Fibroblast of peridontal ligament (primary cell): ENCODE results near the gene C11orf54.
"Not testable (repeated sequence)": the region's sequence is repeated elsewhere in the genome, so short reads cannot be mapped to it uniquely, and the experiment has no call there.

Source experiments
- DNase-seq: peaks from one replicate; pipeline ENCODE4 v3.0.0-alpha.2; 2010; ENCODE audit errors: extremely low read depth

The C11orf54 gene

GRCh38 chr11:93766504-93766903 is 25.0 kb downstream of the C11orf54 start:
- peak; percentile 6 for DNase-seq

DNA sequence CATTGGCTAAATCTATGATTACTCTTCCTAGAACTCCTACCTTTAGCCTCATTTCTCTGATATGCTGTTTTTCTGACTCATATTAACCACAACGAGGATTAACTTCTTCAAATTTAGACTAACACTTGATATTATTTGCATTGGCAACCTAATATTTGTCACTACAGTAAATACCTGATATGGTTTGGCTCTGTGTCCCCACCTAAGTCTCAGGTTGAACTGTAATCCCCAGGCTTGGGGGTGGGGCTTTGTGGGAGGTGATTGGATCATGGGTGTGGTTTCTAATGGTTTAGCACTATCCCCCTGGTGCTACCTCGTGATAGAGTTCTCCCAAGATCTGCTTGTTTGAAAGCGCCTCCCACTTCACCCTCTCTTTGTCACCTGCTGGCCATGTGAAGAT is 25.5 kb downstream of the C11orf54 start:
- DNase-seq: no peak

DNA sequence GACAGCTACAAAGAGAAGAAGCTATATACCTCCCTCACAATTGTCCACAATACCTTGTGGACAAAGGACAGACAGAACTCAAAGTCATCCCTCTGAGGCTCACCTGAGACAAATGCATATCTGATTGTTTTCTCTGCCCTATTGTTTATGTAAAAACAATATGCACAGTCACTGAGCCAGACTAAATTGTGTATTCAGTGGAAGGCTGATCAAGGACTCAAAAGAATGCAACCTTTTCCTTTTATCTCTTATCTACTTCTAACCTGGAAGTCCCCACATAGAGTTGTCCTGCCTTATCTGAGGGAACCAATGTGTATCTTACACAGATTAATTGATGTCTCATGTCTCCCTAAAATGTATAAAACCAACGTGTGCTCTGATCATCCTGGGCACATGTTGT is 28.7 kb downstream of the C11orf54 start:
- DNase-seq: no peak

DNA sequence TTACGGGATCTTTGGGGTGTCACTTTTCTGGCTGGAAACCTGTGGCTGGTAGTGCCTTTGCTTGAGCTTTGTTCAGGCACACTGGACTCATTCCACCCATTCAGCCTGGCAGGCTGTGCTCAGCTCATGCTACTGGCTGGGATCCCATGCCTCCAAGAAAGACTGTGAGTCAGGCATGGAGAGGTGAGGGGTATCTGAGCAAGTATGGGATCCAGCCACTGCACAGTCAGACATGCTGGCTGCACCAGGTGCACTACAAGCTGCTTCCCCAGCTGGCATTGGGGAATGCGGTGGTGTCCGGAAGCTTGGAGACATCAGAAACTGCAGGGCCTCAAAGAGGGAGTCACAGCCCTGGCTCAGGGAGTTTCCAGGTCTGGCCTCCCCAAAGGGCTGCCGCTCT is 30.7 kb downstream of the C11orf54 start:
- DNase-seq: no peak

DNA sequence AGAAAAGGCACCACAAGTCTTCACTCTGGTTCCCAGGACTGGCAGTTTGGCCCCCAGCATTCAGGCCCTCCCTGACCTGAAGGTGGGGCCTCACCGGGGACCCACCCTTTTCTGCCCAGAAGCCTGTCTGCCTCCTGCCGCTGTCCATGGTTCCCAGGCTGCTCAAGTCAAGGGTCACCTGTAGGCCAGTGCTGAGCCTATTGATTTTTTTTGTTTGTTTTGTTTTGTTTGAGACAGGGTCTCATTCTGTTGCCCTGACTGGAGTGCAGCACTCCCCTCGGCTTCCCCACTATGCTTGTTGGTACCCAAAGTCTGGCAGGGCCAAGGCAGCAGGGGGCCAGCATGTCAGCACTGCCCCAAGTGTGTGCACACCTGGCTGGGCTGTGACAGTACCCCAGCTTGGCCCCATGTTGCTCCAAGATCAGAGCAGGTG is 31.6 kb downstream of the C11orf54 start:
- DNase-seq: no peak

- DNase-seq: no peak
These were observed 32.2 kb downstream of the C11orf54 start for GRCh38 chr11:93773601-93774200.

DNA sequence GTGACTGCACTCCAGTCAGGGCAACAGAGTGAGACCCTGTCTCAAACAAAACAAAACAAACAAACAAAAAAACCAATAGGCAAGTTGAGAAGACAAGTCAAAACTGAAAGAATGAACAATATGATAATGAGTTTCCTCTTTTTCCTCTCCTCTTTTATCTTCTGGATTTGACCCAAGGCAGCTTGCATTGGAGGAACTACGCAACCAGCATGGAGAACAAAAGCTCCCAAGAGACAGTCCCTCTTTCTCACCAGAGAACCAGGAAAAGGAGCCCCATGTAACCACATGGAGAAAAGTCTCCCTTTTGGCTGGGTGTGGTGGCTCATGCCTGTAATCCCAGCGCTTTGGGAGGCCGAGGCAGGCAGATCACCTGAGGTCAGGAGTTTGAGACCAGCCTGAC is 33.1 kb downstream of the C11orf54 start:
- not testable (repeated sequence) for DNase-seq

DNA sequence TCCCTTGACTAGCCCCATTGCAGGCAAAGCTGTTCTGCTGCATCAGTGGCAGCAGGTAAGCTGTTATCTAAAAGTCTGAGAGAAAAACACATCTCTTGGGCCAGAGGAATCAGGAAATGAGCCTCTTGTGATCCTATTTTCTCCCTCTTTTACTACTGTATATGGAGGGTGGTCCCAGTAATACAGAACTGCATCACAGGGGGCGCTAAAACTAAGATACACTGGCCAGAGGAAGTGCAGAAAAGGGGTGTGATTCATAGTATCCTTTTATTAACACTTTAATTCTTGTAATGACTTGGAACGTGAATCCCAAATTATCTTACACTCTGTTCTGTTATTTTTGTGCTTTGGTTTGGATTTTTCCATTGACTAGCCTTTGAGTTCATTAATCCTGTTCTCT is 33.8 kb downstream of the C11orf54 start:
- DNase-seq: no peak

GRCh38 chr11:93783362-93783761 is 41.9 kb downstream of the C11orf54 start:
- DNase-seq: no peak

DNA sequence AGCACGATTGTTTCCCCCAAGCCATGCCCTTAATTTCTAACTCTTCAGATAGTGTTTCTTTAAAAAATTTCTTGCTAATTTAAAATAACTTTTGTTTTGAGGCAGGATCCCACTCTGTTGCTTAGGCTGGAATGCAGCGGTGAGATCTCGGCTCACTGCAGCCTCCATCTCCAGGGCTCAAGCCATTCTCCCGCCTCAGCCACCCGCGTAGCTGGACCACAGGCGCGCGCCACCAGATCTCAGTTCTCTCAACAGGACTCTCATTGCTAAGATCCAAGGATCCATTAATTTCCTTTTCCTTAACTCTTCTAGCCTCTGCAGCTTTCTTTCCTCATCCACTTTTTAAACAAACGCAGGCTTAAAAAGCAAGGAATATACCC is 42.3 kb downstream of the C11orf54 start:
- no peak for DNase-seq

DNA sequence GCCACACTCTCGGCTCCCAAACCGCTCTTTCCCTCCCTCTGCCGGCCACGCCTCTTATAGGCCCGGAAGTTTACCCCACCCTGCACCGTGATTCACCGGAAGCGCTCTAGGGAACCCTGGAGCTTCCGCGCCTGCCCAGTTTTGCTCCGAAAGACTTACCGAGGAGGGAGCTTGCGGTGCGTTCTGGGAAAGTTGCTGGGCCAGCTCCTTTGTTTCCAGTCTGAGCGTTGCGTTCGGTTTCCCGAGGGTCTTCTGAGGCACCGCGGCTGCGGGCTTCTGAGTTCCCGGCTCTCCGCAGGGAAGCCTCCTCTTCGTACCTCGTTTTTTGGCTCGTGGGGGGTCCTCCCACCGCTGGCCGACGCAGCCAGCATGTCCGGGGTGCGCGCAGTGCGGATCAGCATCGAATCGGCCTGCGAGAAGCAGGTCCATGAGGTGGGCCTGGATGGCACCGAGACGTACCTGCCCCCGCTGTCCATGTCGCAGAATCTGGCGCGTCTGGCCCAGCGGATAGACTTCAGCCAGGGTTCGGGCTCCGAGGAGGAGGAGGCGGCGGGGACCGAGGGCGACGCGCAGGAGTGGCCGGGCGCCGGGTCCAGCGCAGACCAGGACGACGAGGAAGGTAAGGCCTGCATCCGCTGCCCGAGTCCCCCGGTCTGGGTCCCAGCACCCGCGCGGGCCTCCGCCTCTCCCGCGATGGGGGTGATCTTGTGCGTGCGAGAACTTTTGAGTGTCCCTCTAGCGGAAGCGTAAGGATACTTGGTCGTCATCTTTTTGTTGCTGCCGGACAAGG is 42.9 kb downstream of the C11orf54 start, which contains the start of gene MED17:
TSS of gene MED17 (plus strand) at position 138 of the 790 bp plus-strand sequence. CDS start at position 370, 232 bp downstream.
- DNase-seq: peak; percentile 90

DNA sequence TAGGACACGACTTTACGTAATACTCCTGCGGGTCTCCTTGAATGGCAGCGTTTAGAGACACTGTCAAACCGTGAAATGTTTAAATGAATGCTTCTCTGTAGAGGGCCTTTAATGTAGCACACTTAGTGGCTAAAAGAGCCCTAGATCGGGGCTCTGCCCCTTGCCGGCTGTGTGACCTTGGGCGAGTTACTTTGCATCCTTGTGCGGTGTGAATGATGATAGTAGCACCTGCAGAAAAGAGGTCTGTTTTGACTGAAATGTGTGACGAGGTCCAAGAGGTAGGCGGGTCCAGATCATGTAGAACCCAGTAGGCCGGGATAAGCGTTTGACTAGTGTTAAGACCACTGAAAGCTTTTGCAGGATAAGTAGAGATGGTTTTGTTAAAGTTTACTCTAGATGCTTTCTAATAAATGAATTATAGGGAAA is 43.5 kb downstream of the C11orf54 start:
- DNase-seq: no peak

GRCh38 chr11:93791493-93791892 is 50.0 kb downstream of the C11orf54 start:
- DNase-seq: peak; percentile 5

DNA sequence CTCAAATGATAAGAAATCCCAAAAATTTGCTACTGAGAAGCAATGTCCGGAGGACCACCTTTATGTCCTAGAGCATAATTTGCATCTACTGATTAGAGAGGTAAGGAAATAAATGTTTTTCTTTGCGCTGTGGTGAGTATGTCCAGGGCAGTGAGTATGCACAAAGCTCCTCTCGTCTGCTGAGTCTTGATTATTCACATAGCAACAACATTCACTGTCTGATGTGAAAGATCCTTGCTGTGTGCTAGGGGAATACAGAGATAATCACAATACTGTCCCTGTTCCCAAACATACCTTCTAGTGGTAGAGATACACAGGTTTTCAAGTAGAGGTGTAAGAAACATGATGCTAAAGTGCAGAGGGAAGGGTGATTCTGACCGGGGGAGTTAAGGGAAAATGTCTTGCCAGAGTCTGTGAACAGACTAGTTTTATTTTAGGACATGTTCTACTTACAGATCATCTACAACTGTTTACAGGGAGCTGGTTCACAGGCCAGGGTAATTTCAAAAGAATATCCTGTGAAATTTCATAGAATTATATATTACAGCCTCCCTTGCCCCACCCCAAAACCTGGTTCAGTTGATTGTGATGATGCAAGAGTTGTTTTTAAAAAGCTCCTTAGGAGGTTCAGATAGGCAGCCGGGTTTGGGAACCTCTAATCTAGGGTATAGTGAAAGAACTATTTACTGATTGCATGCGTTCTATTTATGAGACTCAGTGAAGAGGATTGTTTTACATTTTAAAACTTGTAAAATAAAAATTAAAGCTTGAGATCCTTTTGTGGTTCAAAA is 55.2 kb downstream of the C11orf54 start:
- no peak for DNase-seq

DNA sequence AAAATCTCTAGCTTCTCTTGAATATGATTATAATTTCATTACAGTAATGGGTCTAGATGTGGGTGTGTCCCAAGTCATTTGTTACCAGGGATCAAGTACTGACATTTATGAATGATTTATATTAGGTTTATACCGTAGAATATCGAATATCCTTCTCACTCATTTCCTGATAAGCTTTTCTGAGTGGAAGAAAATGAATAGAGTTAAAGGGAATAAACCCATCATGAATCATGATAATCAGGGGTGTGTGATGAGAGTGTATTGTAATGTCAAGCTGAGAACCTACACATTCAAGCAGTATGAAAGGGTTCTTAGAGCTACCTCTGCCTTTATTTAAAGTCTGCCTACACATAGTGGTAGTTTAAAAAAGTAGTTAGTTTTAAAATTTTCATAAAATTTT is 59.9 kb downstream of the C11orf54 start:
- no peak for DNase-seq

DNA sequence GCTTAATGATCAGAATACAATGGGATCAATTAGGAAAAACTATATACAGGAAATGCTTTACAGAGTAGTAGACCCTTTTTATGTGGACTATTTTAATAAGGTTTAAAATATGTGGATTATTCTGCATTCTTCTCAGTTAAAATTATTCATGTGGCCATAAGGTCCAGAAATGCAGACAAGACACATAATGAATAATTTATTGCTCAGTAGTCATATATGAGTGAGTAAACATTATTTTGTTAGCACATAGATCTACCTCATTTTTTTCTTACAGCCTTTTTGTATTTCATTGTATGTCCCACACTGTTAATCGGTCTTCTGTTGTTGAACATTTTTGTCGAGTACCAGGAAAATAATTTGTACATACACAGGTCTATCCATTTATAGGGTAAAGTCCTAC is 63.4 kb downstream of the C11orf54 start:
- DNase-seq: no peak

DNA sequence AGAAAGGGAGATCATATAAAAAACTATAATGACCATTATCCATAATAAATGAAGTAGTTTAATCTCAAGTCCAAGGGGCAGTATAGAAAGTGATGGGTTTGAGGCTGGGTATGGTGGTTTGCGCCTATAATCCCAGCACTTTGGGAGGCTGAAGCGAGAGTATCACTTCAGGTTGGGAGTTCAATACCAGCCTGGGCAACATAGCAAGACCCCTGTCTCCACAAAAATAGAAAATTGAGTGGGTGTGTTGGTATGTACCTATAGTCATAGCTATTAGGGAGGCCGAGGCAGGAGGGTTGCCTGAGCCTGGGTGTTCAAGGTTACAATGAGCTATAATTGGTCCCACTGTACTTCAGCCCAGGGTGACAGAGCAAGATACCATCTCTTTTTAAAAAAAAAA is 66.5 kb downstream of the C11orf54 start:
- no peak for DNase-seq

GRCh38 chr11:93813974-93814373 is 72.5 kb downstream of the C11orf54 start:
- DNase-seq: no peak
